ENCODE results near the gene FLYWCH1.
"Not testable (repeated sequence)": the region's sequence is repeated elsewhere in the genome, so short reads cannot be mapped to it uniquely, and the experiment has no call there.

The FLYWCH1 gene

GRCh38 chr16:2925951-2926649, 14.4 kb downstream of the FLYWCH1 start:
- DNase-seq (ENCODE audit: low read depth in 4 of 4, low spot score in 1 of 4) = no peak

GRCh38 chr16:2926650-2926999, 14.9 kb downstream of the FLYWCH1 start:
- no peak for DNase-seq (ENCODE audit: low read depth in 4 of 4, low spot score in 1 of 4)

- DNase-seq (ENCODE audit: low read depth in 4 of 4, low spot score in 1 of 4) = peak; percentile 68 to 79 (median 77)
These were observed 15.4 kb downstream of the FLYWCH1 start for GRCh38 chr16:2927010-2927646.

DNA sequence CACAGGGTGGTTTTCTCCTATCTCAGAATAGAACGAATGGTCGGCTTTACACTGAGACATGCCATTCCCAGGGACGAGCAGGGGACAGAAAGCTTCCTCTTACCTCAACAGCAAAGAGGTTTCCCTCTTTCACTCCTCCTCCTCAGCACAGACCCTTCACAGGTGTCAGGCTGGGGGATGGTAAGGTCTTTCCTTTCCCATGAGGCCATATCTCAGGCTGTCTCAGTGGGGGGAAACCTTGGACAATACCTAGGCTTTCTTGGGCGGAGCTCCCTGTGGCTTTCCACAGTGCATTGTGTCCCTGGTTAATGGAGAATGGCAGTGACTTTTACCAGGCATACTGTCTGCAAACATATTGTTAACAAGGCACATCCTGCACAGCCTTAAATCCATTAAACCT, 16.4 kb downstream of the FLYWCH1 start:
- not testable (repeated sequence) for DNase-seq (ENCODE audit: low read depth in 4 of 4, low spot score in 1 of 4)

GRCh38 chr16:2928796-2929195, 17.1 kb downstream of the FLYWCH1 start:
- no peak for DNase-seq (ENCODE audit: low read depth in 4 of 4, low spot score in 1 of 4)

DNA sequence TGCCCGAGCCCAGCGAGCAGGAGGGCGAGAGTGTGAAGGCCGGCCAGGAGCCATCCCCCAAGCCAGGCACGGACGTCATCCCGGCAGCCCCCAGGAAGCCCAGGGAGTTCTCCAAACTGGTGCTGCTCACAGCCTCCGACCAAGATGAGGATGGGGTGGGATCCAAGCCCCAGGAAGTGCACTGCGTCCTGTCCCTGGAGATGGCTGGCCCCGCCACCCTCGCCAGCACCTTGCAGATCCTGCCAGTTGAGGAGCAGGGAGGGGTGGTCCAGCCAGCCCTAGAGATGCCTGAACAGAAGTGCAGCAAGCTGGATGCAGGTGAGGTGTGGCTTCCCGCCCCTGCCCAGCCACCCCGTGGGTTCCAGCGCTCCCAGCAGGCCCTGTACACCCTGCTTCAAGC, 18.0 kb downstream of the FLYWCH1 start:
- no peak for DNase-seq (ENCODE audit: low read depth in 4 of 4, low spot score in 1 of 4)

GRCh38 chr16:2930236-2930635, 18.5 kb downstream of the FLYWCH1 start:
- DNase-seq (ENCODE audit: low read depth in 4 of 4, low spot score in 1 of 4) = no peak

GRCh38 chr16:2931231-2931914, 19.6 kb downstream of the FLYWCH1 start:
- not testable (repeated sequence) for DNase-seq (ENCODE audit: low read depth in 4 of 4, low spot score in 1 of 4)

DNA sequence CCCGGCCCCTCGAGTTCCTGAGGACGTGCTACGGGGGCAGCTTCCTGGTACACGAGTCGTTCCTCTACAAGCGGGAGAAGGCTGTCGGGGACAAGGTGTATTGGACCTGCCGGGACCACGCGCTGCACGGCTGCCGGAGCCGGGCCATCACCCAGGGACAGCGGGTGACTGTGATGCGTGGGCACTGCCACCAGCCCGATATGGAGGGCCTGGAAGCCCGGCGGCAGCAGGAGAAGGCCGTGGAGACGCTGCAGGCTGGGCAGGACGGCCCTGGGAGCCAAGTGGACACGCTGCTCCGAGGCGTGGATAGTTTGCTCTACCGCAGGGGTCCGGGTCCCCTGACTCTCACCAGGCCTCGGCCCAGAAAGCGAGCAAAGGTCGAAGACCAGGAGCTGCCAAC, 21.4 kb downstream of the FLYWCH1 start:
- DNase-seq (ENCODE audit: low read depth in 4 of 4, low spot score in 1 of 4) = no peak

DNA sequence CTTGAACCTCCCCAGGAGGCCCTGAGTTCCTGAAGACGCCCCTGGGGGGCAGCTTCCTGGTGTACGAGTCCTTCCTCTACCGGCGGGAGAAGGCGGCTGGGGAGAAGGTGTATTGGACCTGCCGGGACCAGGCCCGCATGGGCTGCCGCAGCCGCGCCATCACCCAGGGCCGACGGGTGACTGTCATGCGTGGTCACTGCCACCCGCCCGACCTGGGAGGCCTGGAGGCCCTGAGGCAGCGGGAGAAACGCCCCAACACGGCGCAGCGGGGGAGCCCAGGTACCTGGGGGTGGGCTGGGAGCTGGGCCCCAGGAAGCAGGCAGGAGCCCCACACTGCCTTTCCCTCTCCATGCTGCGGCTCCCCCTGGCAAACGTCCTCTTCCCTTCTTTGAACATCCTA, 22.0 kb downstream of the FLYWCH1 start:
- DNase-seq (ENCODE audit: low read depth in 4 of 4, low spot score in 1 of 4) = no peak

- no peak for DNase-seq (ENCODE audit: low read depth in 4 of 4, low spot score in 1 of 4)
These were observed 22.7 kb downstream of the FLYWCH1 start for GRCh38 chr16:2934450-2934849.

DNA sequence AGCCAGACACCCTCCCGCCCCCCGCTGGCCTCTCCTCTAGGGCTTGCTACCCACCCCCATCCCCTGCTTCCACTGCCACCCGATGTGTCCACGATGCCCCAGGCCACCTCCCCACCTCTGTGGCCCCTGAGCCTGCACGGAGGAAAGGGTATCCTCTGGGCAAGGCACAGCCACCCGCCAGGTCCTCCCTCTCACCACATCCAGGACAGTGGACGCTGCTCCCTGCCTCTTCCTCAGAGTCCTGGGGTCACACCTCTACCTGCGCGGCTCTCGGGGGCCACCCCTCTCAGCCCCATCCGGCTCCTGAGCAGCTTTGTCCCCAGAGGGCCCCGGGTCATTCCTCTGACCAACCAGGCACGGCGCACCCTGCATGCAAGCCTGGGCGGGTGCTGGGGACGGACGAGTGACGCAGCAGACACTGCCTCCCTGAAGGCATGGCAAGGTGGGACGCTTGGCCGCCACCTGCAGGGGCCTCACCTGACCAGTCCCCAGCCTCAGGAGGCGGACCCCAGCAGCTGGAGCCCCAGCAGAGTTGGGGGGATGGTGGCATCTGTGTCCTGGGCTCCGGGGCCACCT, 24.8 kb downstream of the FLYWCH1 start:
- DNase-seq (ENCODE audit: low read depth in 4 of 4, low spot score in 1 of 4) = no peak

DNA sequence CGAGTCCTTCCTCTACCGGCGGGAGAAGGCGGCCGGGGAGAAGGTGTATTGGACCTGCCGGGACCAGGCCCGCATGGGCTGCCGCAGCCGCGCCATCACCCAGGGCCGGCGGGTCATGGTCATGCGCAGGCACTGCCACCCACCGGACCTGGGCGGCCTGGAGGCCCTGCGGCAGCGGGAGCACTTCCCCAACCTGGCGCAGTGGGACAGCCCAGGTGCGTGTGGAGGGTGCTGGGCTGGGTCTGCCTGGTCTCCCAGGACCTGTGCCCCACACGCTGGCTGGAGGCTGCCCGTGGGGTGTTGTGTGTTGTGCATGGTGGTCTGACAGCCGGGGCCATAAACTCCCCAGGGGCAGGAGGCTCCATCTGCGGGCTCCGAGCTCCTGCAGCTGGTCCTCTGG, 25.4 kb downstream of the FLYWCH1 start:
- no peak for DNase-seq (ENCODE audit: low read depth in 4 of 4, low spot score in 1 of 4)

DNA sequence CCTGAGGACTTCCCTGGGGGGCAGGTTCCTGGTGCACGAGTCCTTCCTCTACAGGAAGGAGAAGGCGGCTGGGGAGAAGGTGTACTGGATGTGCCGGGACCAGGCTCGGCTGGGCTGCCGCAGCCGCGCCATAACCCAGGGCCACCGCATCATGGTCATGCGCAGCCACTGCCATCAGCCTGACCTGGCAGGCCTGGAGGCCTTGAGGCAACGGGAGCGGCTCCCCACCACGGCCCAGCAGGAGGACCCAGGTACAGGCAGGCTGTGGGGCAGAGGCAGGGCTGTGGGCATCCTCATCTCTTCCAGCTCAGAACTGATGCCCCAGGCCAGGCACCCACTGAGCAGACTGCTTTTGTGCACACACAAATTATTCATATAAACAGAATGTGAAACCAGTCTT, 26.5 kb downstream of the FLYWCH1 start:
- no peak for DNase-seq (ENCODE audit: low read depth in 4 of 4, low spot score in 1 of 4)

DNA sequence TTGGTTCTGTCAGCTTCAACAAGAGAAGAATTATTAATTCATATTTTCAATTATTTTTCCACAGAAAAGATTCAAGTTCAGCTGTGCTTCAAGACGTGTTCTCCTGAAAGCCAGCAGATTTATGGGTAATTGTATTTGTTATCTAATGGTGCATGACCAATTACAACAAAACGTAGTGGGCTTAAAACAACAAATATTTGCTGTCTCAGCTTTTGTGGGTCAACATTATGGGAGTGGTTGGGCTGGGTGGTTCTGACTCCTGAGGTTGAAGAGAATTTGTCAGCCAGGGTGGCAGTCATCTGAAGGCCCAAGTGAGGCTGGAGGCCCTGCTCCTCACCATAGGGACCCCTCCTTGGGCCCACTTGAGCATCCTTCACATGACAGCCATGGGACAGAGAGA, 28.2 kb downstream of the FLYWCH1 start:
- no peak for DNase-seq (ENCODE audit: low read depth in 4 of 4, low spot score in 1 of 4)

GRCh38 chr16:2942045-2942444, 30.3 kb downstream of the FLYWCH1 start:
- DNase-seq (ENCODE audit: low read depth in 4 of 4, low spot score in 1 of 4) = no peak

DNA sequence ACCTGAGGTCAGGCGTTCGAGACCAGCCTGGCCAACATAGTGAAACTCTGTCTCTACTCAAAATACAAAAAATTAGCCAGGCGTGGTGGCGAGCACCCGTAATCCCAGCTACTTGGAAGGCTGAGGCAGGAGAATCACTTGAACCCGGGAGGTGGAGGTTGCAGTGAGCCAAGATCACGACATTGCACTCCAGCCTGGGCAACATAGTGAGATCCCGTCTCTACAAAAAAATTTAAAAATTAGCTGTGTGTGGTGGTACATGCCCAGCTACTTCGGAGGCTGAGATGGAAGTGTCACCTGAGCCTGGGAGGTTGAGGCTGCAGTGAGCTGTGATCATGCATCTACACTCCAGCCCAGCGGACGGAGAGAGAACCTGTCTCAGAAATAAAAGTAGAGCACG, 32.0 kb downstream of the FLYWCH1 start:
- not testable (repeated sequence) for DNase-seq (ENCODE audit: low read depth in 4 of 4, low spot score in 1 of 4)

- no peak for DNase-seq (ENCODE audit: low read depth in 4 of 4, low spot score in 1 of 4)
These were observed 34.9 kb downstream of the FLYWCH1 start for GRCh38 chr16:2946649-2947048.

DNA sequence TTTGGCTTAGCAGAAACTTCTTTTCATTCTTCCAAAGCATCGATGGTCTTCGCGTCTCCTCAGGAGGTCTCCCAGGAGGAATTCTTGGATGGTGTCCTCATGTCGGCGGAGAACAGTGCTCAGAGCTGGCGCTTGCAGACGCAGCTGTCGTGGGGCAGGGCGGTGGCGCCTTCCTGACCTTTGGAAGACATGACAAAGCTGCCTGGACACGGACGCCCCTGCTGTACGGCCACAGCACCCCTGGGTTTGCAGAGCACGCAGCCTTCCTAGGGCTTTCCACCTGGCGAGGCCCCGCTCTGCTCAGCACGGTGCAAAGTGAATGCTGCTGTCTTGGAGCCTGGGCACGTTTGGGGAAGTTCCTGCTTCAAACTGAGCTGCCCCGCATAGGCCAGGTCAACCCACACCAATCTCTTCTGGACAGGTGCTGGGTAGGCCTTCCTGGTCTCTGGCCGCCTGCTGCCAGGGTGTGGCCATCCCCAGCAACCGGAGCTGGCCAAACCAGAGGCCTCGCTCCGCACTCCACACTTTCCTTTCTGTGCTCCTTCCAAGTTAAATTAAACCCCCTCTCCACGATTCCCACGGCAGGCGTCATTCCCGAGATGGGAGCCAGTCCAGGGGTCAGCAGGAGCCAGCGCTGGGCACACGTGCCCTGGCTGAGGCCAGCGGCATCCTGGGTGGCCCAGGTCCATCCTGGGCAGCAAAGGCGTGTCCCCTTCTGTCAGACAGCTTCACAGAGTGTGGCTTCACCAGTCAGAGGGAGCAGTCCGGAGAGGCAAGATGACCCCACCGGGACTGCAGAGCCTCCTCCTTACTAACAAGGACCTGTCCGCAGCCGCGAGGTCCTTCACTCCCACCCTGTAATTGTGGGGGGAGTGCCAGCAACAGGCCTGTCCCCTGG, 37.3 kb downstream of the FLYWCH1 start:
- no peak for DNase-seq (ENCODE audit: low read depth in 4 of 4, low spot score in 1 of 4)

- no peak for DNase-seq (ENCODE audit: low read depth in 4 of 4, low spot score in 1 of 4)
These were observed 38.1 kb downstream of the FLYWCH1 start for GRCh38 chr16:2949705-2950352.

GRCh38 chr16:2950353-2950724, 38.6 kb downstream of the FLYWCH1 start:
- DNase-seq (ENCODE audit: low read depth in 4 of 4, low spot score in 1 of 4) = no peak
